HG02943 (cell line): ENCODE data around the gene HYAL4.
"Not testable (repeated sequence)": the region's sequence is repeated elsewhere in the genome, so short reads cannot be mapped to it uniquely, and the experiment has no call there.

ENCODE experiments used
- ATAC-seq: cut with Tn5 transposase; IDR thresholded peaks from one replicate; pipeline ENCODE4 v1.9.1; 2021; ENCODE audit warnings: mild to moderate bottlenecking, low read depth, moderate library complexity; ENCODE audit not compliant: unreplicated experiment

Gene HYAL4, protein sequence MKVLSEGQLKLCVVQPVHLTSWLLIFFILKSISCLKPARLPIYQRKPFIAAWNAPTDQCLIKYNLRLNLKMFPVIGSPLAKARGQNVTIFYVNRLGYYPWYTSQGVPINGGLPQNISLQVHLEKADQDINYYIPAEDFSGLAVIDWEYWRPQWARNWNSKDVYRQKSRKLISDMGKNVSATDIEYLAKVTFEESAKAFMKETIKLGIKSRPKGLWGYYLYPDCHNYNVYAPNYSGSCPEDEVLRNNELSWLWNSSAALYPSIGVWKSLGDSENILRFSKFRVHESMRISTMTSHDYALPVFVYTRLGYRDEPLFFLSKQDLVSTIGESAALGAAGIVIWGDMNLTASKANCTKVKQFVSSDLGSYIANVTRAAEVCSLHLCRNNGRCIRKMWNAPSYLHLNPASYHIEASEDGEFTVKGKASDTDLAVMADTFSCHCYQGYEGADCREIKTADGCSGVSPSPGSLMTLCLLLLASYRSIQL

DNA sequence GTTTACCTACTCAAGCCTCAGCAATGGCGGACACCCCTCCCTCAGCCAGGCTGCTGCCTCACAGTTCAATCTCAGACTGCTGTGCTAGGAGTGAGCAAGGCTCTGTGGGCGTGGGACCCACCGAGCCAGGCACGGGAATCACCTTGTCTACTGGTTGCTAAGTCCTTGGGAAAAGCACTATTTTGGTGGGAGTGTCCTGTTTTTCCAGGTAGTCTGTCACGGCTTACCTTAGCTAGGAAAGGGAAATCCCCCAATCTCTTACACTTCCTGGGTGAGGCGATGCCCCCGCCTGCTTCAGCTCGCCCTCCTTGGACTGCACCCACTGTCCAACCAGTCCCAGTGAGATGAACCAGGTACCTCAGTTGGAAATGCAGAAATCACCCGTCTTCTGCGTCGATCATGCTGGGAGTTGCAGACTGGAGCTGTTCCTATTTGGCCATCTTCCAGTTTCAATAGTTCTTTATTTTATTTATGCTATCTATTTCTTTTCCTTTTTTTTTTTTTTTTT, at the start of gene HYAL4:
TSS of gene HYAL4 (plus strand) at position 458 of the 508 bp plus-strand sequence. CDS start 23,105 bp downstream, outside the sequence.
- ATAC-seq, result no peak

GRCh38 chr7:123795917-123796316, 49.1 kb upstream of the HYAL4 start:
- ATAC-seq, result no peak

GRCh38 chr7:123796568-123796967, 48.4 kb upstream of the HYAL4 start:
- ATAC-seq, result no peak

- no peak for ATAC-seq
Measured at GRCh38 chr7:123797673-123798531, 47.1 kb upstream of the HYAL4 start.

DNA sequence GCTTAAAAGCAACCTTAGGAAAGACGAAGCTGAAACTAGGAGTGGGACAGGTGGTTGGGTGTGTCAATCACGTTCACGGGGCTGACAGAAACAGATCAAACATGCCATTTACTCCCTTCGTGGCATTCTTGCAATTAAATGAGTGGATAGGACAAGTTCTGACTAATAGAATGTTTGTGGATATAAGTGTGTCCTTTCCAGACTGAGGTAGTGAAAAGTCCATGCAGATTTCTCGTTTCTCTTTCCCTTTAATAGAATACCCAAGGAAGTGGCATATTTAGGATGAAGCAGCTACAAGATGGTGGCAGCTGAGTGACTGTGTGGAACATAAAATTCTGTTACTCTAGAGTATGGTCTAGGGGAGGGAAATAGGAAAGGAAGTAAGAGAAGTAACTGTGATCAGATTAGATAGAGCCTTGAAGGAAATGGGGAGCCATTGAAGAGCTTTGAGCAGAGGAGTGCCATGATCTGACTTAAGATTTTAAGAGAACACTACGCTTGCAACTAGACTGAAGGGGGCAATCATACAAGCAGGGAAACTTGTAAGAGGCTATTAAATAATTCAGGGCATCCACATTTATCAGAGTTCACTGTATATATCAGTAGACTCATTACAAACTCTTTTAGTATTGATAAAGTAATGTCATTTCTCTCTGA, 46.3 kb upstream of the HYAL4 start:
- no peak for ATAC-seq

DNA sequence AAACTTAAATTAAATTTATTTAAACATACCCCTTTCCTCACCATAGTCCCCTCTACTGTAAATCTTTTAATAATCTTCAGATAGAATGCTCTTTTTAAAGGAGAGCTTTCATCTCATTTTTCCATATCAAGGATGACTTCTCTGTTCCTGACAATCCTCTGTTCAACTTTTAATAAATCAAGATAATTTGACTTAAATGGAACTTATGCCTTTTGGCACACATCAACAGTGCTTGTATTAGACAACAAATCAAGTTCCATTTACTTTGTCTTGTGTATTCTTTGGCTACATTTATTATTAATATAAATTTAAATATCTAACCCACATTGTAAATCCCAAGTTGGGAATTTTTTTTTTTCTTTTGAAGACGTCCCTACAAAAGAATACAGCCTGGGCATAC, 42.7 kb upstream of the HYAL4 start:
- no peak for ATAC-seq

DNA sequence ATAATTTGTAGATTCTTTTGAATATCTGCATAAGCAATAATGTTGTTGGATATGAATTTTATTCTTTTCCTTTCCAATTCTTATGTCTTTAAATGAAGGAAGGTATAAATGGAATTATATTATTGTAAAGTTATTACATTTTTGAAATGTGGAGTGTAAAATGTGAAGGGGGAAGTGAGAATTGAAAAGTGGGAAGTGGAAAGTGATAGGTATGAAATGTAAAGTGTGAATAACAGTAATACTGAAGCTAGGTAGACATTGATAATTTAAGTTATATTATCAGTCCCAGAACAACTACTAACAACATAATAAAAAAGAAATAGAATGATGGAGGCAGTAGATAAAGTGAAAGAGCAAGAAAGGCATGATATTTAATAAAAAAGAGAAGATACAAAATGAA, 39.7 kb upstream of the HYAL4 start:
- ATAC-seq, result no peak

DNA sequence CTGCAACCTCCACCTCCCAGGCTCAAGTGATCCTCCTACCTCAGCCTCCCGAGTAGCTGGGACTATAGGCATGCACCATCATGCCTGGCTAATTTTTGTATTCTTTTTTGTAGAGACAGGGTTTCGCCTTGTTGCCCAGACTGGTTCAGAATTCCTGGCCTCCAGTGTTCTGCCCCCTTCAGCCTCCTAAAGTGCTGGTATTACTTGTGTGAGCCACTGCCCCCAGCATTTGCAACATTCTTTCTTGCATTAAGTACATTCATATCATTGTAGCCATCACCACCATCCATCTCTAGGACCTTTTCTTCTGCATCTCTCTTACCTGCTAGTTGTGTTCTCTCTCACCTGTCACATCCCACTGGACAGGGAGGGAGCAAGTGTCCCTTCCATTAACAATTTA, 35.5 kb upstream of the HYAL4 start:
- ATAC-seq, result no peak

GRCh38 chr7:123811056-123811455, 33.9 kb upstream of the HYAL4 start:
- ATAC-seq, result no peak

- no peak for ATAC-seq
Measured at GRCh38 chr7:123816916-123817315, 28.1 kb upstream of the HYAL4 start.

DNA sequence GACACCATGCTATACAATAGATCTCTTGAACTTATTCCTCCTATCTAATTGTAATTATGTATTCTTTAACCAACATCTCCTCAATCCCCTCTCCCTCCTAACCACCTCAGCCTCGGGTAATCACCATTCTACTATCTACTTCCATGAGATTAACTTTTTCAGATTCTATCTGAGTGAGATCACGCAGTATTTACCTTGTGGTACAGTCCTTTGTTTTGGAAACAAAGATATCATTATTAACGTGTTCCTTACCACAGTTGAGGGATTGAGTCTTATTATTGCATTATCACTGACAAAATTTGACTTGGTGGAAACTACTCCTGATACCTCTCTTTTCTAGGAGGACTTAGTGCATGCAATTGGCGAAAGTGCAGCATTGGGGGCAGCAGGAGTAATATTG, 26.0 kb upstream of the HYAL4 start:
- no peak for ATAC-seq

- not testable (repeated sequence) for ATAC-seq
Measured at GRCh38 chr7:123819795-123820194, 25.2 kb upstream of the HYAL4 start.

- ATAC-seq, result no peak
Measured at GRCh38 chr7:123820864-123821263, 24.1 kb upstream of the HYAL4 start.

GRCh38 chr7:123821320-123821719, 23.6 kb upstream of the HYAL4 start:
- no peak for ATAC-seq

DNA sequence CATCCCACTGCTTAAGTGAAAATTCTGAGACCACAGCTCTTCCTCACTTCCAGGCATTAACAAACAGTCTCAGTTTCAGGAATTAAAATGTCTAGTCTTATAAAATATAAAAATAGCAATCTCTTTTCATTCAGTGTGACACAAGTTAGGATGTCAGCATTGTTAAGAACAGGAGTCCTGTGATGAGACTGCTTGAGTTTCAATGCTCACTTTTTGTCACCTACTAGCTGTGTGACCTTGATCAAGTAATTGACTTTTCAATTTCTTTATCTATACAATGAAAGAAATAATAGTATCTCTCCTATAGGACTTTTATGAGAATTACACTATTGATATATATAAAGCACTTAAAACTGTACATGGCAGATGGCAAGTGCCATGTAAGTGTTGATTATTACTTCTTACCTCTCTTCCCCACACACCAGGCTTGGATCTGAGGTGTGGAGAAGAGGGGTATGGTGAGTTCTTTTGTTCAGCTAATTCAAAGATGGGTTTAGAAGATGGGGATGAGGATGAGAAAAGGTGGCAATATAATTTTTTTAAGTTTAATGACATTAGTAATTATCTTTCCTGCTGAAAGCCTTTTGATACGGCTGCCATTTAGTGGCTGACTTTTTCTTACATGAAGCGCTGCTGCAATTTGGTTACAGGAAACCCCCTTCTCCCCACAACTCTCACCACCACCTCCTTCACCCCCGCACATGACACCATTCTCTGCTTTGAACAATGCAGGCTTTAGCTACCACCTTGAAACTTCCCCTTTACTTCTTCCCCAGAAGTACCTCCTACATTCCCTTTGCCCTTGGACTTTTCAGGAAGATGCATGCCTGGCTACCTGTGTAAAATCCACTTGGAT, 20.8 kb upstream of the HYAL4 start:
- ATAC-seq, result peak; percentile 77

- peak; percentile 23 for ATAC-seq
Measured at GRCh38 chr7:123824754-123825067, 20.3 kb upstream of the HYAL4 start.

GRCh38 chr7:123828805-123829204, 16.2 kb upstream of the HYAL4 start:
- no peak for ATAC-seq

- no peak for ATAC-seq
Measured at GRCh38 chr7:123836656-123837055, 8.3 kb upstream of the HYAL4 start.

DNA sequence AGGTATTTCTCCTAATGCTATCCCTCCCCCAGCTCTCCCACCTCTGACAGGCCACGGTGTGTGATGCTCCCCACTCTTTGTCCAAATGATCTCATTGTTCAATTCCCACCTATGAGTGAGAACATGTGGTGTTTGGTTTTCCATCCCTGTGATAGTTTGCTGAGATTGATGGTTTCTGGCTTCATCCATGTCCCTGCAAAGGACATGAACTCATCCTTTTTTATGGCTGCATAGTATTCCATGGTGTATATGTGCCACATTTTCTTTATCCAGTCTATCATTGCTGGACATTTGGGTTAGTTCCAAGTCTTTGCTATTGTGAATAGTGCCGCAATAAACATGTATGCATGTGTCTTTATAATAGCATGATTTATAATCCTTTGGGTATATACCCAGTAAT, 5.9 kb upstream of the HYAL4 start:
- ATAC-seq, result not testable (repeated sequence)

DNA sequence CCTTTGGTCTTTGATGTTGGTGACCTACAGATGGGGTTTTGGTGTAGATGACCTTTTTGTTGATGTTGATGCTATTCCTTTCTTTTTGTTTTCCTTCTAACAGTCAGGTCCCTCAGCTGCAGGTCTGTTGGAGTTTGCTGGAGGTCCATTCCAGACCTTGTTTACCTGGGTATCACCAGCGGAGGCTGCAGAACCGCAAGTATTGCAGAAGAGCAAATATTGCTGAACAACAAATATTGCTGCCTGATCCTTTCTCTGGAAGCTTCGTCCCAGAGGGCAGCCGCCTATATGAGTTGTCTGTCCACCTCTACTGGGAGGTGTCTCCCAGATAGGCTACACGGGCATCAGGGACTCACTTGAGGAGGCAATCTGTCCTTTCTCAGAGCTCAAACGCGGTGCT, 827 bp upstream of the HYAL4 start:
- not testable (repeated sequence) for ATAC-seq
